A673 (cell line): Measurements from ENCODE around the gene ADGRL3. TPM values are rescaled to one million over a fixed set of nuclear protein-coding genes. Genes with fewer than 3 reads are reported as not detected.

Experiments
- BruUV-seq: library from RNA; stranded (reverse); fragments of 400-500 nt; replicated peaks from 2 replicates; lab custom pipeline; 2021; lab: Mats Ljungman, UMichigan
- CTCF ChIA-PET: fragments of 300-600 bp; sonication (Branson Sonifier 250); formaldehyde crosslinking; loops from one replicate; lab custom pipeline; 2022; ENCODE audit warnings: antibody characterized with exemption; lab: Charles Lee
- POLR2A ChIA-PET: fragments of 300-600 bp; sonication (Branson Sonifier 250); formaldehyde crosslinking; loops from one replicate; lab custom pipeline; 2022; ENCODE audit warnings: antibody characterized with exemption; ENCODE audit not compliant: low non-redundant PET; lab: Charles Lee
- DNase-seq: peaks from one replicate; pipeline ENCODE4 v3.0.0-alpha.2; 2015; ENCODE audit warnings: low spot score
- H3K27ac ChIP-seq: fragments of 200-600 bp; sonication (generic); 2 replicates; pipeline ENCODE4 v1.5.1; 2016; ENCODE audit warnings: mixed run types, low read depth, mild to moderate bottlenecking, mixed read lengths, antibody characterized with exemption, low read length; ENCODE audit not compliant: poor library complexity, severe bottlenecking
- H3K27me3 ChIP-seq: fragments of 200-600 bp; sonication (generic); replicated peaks from 2 replicates; pipeline ENCODE4 v1.6.1; 2017; ENCODE audit warnings: mixed run types, low read depth, mild to moderate bottlenecking, mixed read lengths, antibody characterized with exemption, low read length; ENCODE audit not compliant: insufficient read depth, poor library complexity
- H3K36me3 ChIP-seq: fragments of 200-600 bp; sonication (generic); 2 replicates; pipeline ENCODE4 v1.6.1; 2016; ENCODE audit warnings: mixed run types, mild to moderate bottlenecking, mixed read lengths, antibody characterized with exemption, low read length; ENCODE audit not compliant: insufficient read depth, poor library complexity, severe bottlenecking
- H3K4me1 ChIP-seq: fragments of 200-600 bp; sonication (generic); 2 replicates; pipeline ENCODE4 v1.6.1; 2017; ENCODE audit warnings: mixed run types, mild to moderate bottlenecking, mixed read lengths, antibody characterized with exemption, low read length; ENCODE audit not compliant: insufficient read depth, poor library complexity, severe bottlenecking
- H3K4me3 ChIP-seq: fragments of 200-600 bp; sonication (generic); 2 replicates; pipeline ENCODE4 v1.5.1; 2016; ENCODE audit warnings: low read depth, mixed run types, mild to moderate bottlenecking, mixed read lengths, low read length; ENCODE audit not compliant: poor library complexity, severe bottlenecking
- H3K9me3 ChIP-seq: fragments of 200-600 bp; sonication (generic); 2 replicates; pipeline ENCODE4 v1.6.1; 2016; ENCODE audit warnings: mixed run types, low read depth, mild to moderate bottlenecking, mixed read lengths, antibody characterized with exemption, low read length; ENCODE audit not compliant: poor library complexity, severe bottlenecking
- EZH2 ChIP-seq: fragments of 200-600 bp; sonication (generic); IDR thresholded peaks from 2 replicates; pipeline ENCODE4 v1.6.1; 2017; ENCODE audit warnings: borderline replicate concordance, low read depth, mild to moderate bottlenecking, mixed read lengths, antibody characterized with exemption, low read length; ENCODE audit not compliant: poor library complexity, severe bottlenecking
- intact Hi-C: fragments of 100-400 bp; cut with micrococcal nuclease; formaldehyde crosslinking; loops from one replicate; pipeline ENCODE4 v1.10.0; 2022; ENCODE audit not compliant: unreplicated experiment
- total RNA-seq: library from RNA; stranded (reverse); gene quantifications from 2 replicates; pipeline ENCODE4 v1.2.3, GENCODE V29; 2021
- TF ChIP-seq, protein P1 (sequence below): fragments of 300-800, 200-600 bp; sonication (generic); conservative IDR thresholded peaks from 2 replicates; pipeline ENCODE4 v1.5.1; 2017; ENCODE audit warnings: low read depth, mild to moderate bottlenecking, antibody characterized with exemption, low read length, moderate library complexity, mixed read lengths

The ADGRL3 gene
- total RNA-seq, 1 experiment from 2014 or later, result not detected

DNA sequence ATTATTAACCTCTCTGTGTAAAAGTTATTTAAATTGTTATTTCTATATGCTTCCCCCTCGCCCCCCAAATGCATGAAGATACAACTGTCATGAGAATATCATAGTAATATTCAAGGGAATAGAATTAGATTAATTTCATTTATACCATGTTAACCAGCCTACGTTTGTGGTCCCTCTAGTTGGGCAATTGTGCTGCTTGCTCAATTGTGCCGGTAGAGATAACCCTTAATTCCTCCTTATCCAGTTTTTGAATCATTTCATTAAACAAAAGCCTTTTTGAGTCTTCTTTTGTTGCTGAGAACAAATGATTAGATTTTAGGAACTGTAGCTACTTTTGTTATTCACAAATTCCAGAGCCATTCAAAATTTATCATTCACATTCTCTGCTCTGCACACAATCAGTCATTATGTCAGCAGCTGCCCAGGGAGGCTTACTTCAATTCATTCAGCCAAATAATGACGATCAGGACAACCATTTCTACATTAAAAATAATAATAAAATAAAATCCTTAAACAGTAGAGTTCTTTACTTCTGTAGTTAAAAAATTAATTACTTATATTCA is 98.1 kb downstream of the ADGRL3 start:
- no peaks in the 10 kb centered on the region for H3K27me3 ChIP-seq
- no peaks in the 10 kb centered on the region for H3K4me1 ChIP-seq
- H3K9me3 ChIP-seq, result no peaks in the 10 kb centered on the region
- POLR2A ChIA-PET, result no interaction called here
- DNase-seq, result no peak
- no peaks in the 10 kb centered on the region for H3K36me3 ChIP-seq
- TF ChIP-seq EZH2, result no peak
- TF ChIP-seq, protein P1, sequence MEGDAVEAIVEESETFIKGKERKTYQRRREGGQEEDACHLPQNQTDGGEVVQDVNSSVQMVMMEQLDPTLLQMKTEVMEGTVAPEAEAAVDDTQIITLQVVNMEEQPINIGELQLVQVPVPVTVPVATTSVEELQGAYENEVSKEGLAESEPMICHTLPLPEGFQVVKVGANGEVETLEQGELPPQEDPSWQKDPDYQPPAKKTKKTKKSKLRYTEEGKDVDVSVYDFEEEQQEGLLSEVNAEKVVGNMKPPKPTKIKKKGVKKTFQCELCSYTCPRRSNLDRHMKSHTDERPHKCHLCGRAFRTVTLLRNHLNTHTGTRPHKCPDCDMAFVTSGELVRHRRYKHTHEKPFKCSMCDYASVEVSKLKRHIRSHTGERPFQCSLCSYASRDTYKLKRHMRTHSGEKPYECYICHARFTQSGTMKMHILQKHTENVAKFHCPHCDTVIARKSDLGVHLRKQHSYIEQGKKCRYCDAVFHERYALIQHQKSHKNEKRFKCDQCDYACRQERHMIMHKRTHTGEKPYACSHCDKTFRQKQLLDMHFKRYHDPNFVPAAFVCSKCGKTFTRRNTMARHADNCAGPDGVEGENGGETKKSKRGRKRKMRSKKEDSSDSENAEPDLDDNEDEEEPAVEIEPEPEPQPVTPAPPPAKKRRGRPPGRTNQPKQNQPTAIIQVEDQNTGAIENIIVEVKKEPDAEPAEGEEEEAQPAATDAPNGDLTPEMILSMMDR, result no peak
- no TSS peak for BruUV-seq
- H3K27ac ChIP-seq, result no peak overlapping the region
- CTCF ChIA-PET, result no interaction called here
- intact Hi-C loops, result no loop called here
- no peak overlapping the region for H3K4me3 ChIP-seq

GRCh38 chr4:61299316-61299715 is 99.2 kb downstream of the ADGRL3 start:
- intact Hi-C loops, result no loop called here
- H3K36me3 ChIP-seq, result no peaks in the 10 kb centered on the region
- ChIA-PET CTCF (no interaction called here), POLR2A (no interaction called here)
- no peaks in the 10 kb centered on the region for H3K27me3 ChIP-seq
- no peak for TF ChIP-seq EZH2
- TF ChIP-seq, protein P1, result no peak
- H3K27ac ChIP-seq, result no peak overlapping the region
- no peaks in the 10 kb centered on the region for H3K9me3 ChIP-seq
- no peak for DNase-seq
- no peaks in the 10 kb centered on the region for H3K4me1 ChIP-seq
- no TSS peak for BruUV-seq
- no peak overlapping the region for H3K4me3 ChIP-seq

DNA sequence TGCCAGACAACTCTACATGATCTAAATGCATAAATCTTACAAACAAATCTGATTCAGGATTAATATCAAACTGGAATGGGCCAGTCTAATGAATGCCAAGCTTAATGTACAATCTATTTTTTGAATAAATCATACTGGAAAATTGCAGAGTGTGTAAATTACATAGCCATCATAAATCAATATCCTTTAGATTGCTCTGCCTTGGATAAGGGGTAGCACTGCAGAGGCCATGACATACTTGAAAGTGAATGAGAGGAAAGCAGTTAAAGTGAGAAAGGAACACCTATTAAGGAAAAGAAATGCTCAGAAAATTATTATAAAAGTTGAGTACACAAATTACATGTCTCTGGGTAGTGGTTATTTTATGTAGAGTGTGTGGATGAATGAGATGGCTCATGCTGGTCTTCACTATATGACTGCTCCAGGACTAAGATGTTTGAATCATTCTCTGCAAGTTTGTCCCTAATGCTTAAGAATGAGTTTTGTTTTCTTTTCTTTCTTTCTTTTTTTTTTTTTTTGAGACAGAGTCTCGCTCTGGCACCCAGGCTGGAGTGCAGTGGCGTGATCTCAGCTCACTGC is 100.2 kb downstream of the ADGRL3 start:
- no peak for TF ChIP-seq EZH2
- TF ChIP-seq, protein P1, result no peak
- Histone ChIP-seq H3K27me3 (no peaks in the 10 kb centered on the region), H3K9me3 (no peaks in the 10 kb centered on the region), H3K27ac (no peak overlapping the region), H3K36me3 (no peaks in the 10 kb centered on the region), H3K4me3 (no peak overlapping the region), H3K4me1 (no peaks in the 10 kb centered on the region)
- DNase-seq, result no peak
- BruUV-seq, result no TSS peak
- POLR2A ChIA-PET, result no interaction called here
- CTCF ChIA-PET, result no interaction called here
- intact Hi-C loops, result no loop called here
